ENCODE results near the gene CAPN10.

The CAPN10 gene

GRCh38 chr2:240575101-240575965 lies 11.2 kb upstream of the CAPN10 start:
- no peak for DNase-seq

- DNase-seq = no peak
These were observed 10.5 kb upstream of the CAPN10 start for GRCh38 chr2:240576036-240576435.

GRCh38 chr2:240576436-240577205 lies 9.9 kb upstream of the CAPN10 start:
- DNase-seq = no peak

GRCh38 chr2:240577281-240578109 lies 9.0 kb upstream of the CAPN10 start:
- no peak for DNase-seq

- no peak for DNase-seq
These were observed 8.5 kb upstream of the CAPN10 start for GRCh38 chr2:240578110-240578450.

GRCh38 chr2:240578488-240578887 lies 8.0 kb upstream of the CAPN10 start:
- DNase-seq = no peak

GRCh38 chr2:240579071-240579762 lies 7.3 kb upstream of the CAPN10 start:
- no peak for DNase-seq

GRCh38 chr2:240579771-240580614 lies 6.5 kb upstream of the CAPN10 start:
- peak in 1 of 2 experiments; percentile 6 for DNase-seq

GRCh38 chr2:240581811-240582210 lies 4.7 kb upstream of the CAPN10 start:
- DNase-seq = no peak

- DNase-seq = no peak
These were observed 3.8 kb upstream of the CAPN10 start for GRCh38 chr2:240582781-240583180.

- DNase-seq = no peak
These were observed 2.8 kb upstream of the CAPN10 start for GRCh38 chr2:240583774-240584173.

GRCh38 chr2:240584486-240585031 lies 2.0 kb upstream of the CAPN10 start:
- peak; percentile 25 to 90 for DNase-seq

GRCh38 chr2:240585101-240585500 lies 1.4 kb upstream of the CAPN10 start:
- DNase-seq = no peak

- DNase-seq = no peak
These were observed 795 bp upstream of the CAPN10 start for GRCh38 chr2:240585681-240586197.

GRCh38 chr2:240586919-240587800 lies 626 bp downstream of the CAPN10 start:
- DNase-seq = peak in 1 of 2 experiments; percentile 13

- DNase-seq = no peak
These were observed 1.6 kb downstream of the CAPN10 start for GRCh38 chr2:240588006-240588655.

- no peak for DNase-seq
These were observed 2.1 kb downstream of the CAPN10 start for GRCh38 chr2:240588669-240589068.

- no peak for DNase-seq
These were observed 2.8 kb downstream of the CAPN10 start for GRCh38 chr2:240589375-240589774.

- DNase-seq = no peak
These were observed 3.5 kb downstream of the CAPN10 start for GRCh38 chr2:240589850-240590525.
